SK-N-SH (cell line): ENCODE measurements around the gene COL4A4. TPM values are rescaled to one million over a fixed set of nuclear protein-coding genes. Genes with fewer than 3 reads are reported as not detected.

Source experiments
- CTCF ChIA-PET: fragments of 300-600, 350-600 bp; formaldehyde crosslinking; extraction: SDS; loops from one replicate; lab custom pipeline; 2021; lab: Yijun Ruan, JAX
- POLR2A ChIA-PET: fragments of 350-600 bp; sonication (Branson Sonifier 250); formaldehyde crosslinking; extraction: SDS; loops from one replicate; lab custom pipeline; 2020; ENCODE audit warnings: antibody characterized with exemption, inconsistent platforms; lab: Yijun Ruan, JAX
- DNase-seq: peaks from one replicate; pipeline ENCODE4 v3.0.0; 2012
- H2AFZ ChIP-seq: fragments of 200-600 bp; sonication (generic); 2 replicates; pipeline ENCODE4 v1.8.1; 2016; ENCODE audit warnings: antibody characterized with exemption, mild to moderate bottlenecking, low read depth
- H3F3A ChIP-seq: fragments of 200-600 bp; sonication (generic); replicated peaks from 2 replicates; pipeline ENCODE3; 2016; ENCODE audit warnings: antibody characterized with exemption, mild to moderate bottlenecking; ENCODE audit not compliant: insufficient read depth
- H3K27ac ChIP-seq, 2 experiments: fragments of 200-500 bp in 1 of 2; fragments of 200-600 bp in 1 of 2; sonication (Bioruptor generic) in 1 of 2; sonication (generic), shearing (Covaris generic) in 1 of 2; 2 replicates each; pipeline versions ENCODE4 v1.5.1 to v1.6.1; 2014 to 2016; ENCODE audit warnings: low read depth in 2 of 2, inconsistent platforms in 1 of 2, low read length in 1 of 2, mild to moderate bottlenecking in 1 of 2, mixed read lengths in 1 of 2
- H3K27me3 ChIP-seq: fragments of 200-600 bp; sonication (generic), shearing (Covaris generic); 2 replicates; pipeline ENCODE4 v1.6.1; 2016; ENCODE audit warnings: mixed run types; ENCODE audit not compliant: insufficient read depth
- H3K36me3 ChIP-seq, 2 experiments: fragments of 200-500 bp in 1 of 2; fragments of 200-600 bp in 1 of 2; sonication (Bioruptor generic) in 1 of 2; sonication (generic) in 1 of 2; replicated peaks in 1 of 2; 2 replicates each; pipeline versions ENCODE3 to v1.5.1; 2014 to 2016; ENCODE audit warnings: low read length in 1 of 2, mild to moderate bottlenecking in 1 of 2; ENCODE audit not compliant: insufficient read depth in 2 of 2, control insufficient read depth in 1 of 2
- H3K4me1 ChIP-seq, 2 experiments: fragments of 200-500 bp in 1 of 2; fragments of 200-600 bp in 1 of 2; sonication (Bioruptor generic) in 1 of 2; sonication (generic), shearing (Covaris generic) in 1 of 2; 2 replicates each; pipeline versions ENCODE4 v1.5.1 to v1.6.1; 2014 to 2016; ENCODE audit warnings: low read depth in 1 of 2, low read length in 1 of 2, mixed run types in 1 of 2; ENCODE audit not compliant: insufficient read depth in 2 of 2, control insufficient read depth in 1 of 2
- H3K4me2 ChIP-seq: fragments of 200-600 bp; sonication (generic), shearing (Covaris generic); 2 replicates; pipeline ENCODE4 v1.6.1; 2017; ENCODE audit warnings: mixed run types
- H3K4me3 ChIP-seq, 2 experiments: fragments of 200-500 bp in 1 of 2; fragments of 200-600 bp in 1 of 2; sonication (Bioruptor generic) in 1 of 2; sonication (generic), shearing (Covaris generic) in 1 of 2; 2 replicates each; pipeline versions ENCODE4 v1.5.1 to v1.8.1; 2014 to 2016; ENCODE audit warnings: low read depth in 2 of 2, inconsistent platforms in 1 of 2, low read length in 1 of 2, mild to moderate bottlenecking in 1 of 2, mixed read lengths in 1 of 2, moderate library complexity in 1 of 2
- H3K79me2 ChIP-seq: fragments of 200-600 bp; sonication (generic); 2 replicates; pipeline ENCODE4 v1.8.1; 2017; ENCODE audit warnings: mild to moderate bottlenecking; ENCODE audit not compliant: insufficient read depth
- H3K9ac ChIP-seq: fragments of 200-600 bp; sonication (generic); 2 replicates; pipeline ENCODE4 v1.6.1; 2017; ENCODE audit warnings: mixed run types
- H3K9me2 ChIP-seq: fragments of 200-600 bp; sonication (generic); 2 replicates; pipeline ENCODE4 v1.6.1; 2017; ENCODE audit warnings: mixed run types
- H3K9me3 ChIP-seq: fragments of 200-600 bp; sonication (generic); 2 replicates; pipeline ENCODE4 v1.6.1; 2017; ENCODE audit warnings: mixed run types, mild to moderate bottlenecking, moderate library complexity
- H4K20me1 ChIP-seq: fragments of 200-600 bp; sonication (generic); 2 replicates; pipeline ENCODE4 v1.6.1; 2017; ENCODE audit warnings: mild to moderate bottlenecking, mixed run types; ENCODE audit not compliant: insufficient read depth
- CHD2 ChIP-seq: fragments of 150-350 bp; IDR thresholded peaks from 2 replicates; pipeline ENCODE4 v1.6.1; 2018; ENCODE audit warnings: low read length; ENCODE audit not compliant: partially characterized antibody
- ELF1 ChIP-seq: IDR thresholded peaks from 2 replicates; pipeline ENCODE4 v1.4.0; 2012
- EZH2phosphoT487 ChIP-seq: fragments of 200-600 bp; sonication (generic); IDR thresholded peaks from 2 replicates; pipeline ENCODE4 v1.6.1; 2017; ENCODE audit warnings: low read depth, mixed run types, mild to moderate bottlenecking, antibody characterized with exemption, moderate library complexity, borderline replicate concordance
- FOXM1 ChIP-seq: IDR thresholded peaks from 2 replicates; pipeline ENCODE4 v1.4.0; 2012; ENCODE audit warnings: low read depth, mild to moderate bottlenecking
- GABPA ChIP-seq: IDR thresholded peaks from 2 replicates; pipeline ENCODE4 v1.4.0; 2012; ENCODE audit warnings: low read depth, mild to moderate bottlenecking
- JUND ChIP-seq: IDR thresholded peaks from 2 replicates; pipeline ENCODE4 v1.4.0; 2012
- MEF2A ChIP-seq: IDR thresholded peaks from 2 replicates; pipeline ENCODE4 v1.4.0; 2012; ENCODE audit warnings: low read depth, borderline replicate concordance
- NFIC ChIP-seq: IDR thresholded peaks from 2 replicates; pipeline ENCODE4 v1.4.0; 2012; ENCODE audit warnings: borderline replicate concordance
- POLR2AphosphoS5 ChIP-seq: IDR thresholded peaks from 2 replicates; pipeline ENCODE4 v1.6.1; 2012; ENCODE audit warnings: low read depth, low read length
- RAD21 ChIP-seq: IDR thresholded peaks from 2 replicates; pipeline ENCODE4 v1.6.1; 2012; ENCODE audit warnings: mild to moderate bottlenecking, low read length
- RCOR1 ChIP-seq: fragments of 150-350 bp; IDR thresholded peaks from 2 replicates; pipeline ENCODE4 v1.6.1; 2017; ENCODE audit warnings: antibody characterized with exemption, low read length
- SIN3A ChIP-seq: IDR thresholded peaks from 2 replicates; pipeline ENCODE4 v1.6.1; 2012; ENCODE audit warnings: low read depth, mild to moderate bottlenecking, low read length, moderate library complexity, borderline replicate concordance
- SMC3 ChIP-seq: IDR thresholded peaks from 2 replicates; pipeline ENCODE4 v1.6.1; 2012; ENCODE audit warnings: low read depth, low read length, improper control_type of control experiment
- TAF1 ChIP-seq: IDR thresholded peaks from 2 replicates; pipeline ENCODE4 v1.6.1; 2012; ENCODE audit warnings: low read depth, mild to moderate bottlenecking, low read length, moderate library complexity, borderline replicate concordance
- TCF12 ChIP-seq: IDR thresholded peaks from 2 replicates; pipeline ENCODE4 v1.4.0; 2012
- WGBS: methylation state at CpG from one replicate; pipeline ENCODE4 v1.1.6; 2017; ENCODE audit warnings: low lambda C conversion rate; 5-methylcytosine and 5-hydroxymethylcytosine counted together
- polyA plus RNA-seq, 3 experiments: library from polyadenylated mRNA; depleted of rRNA; stranded (reverse); fragments of >200 nt; gene quantifications; 2 replicates each; pipeline ENCODE4 v1.2.3, GENCODE V29; 2012
- TF ChIP-seq, protein P1 (sequence below): fragments of 200-600 bp; sonication (generic); IDR thresholded peaks from 2 replicates; pipeline ENCODE4 v1.6.1; 2017; ENCODE audit warnings: antibody characterized with exemption, mild to moderate bottlenecking, moderate library complexity
- TF ChIP-seq, protein P2 (sequence below): IDR thresholded peaks from 2 replicates; pipeline ENCODE4; 2012
- TF ChIP-seq, protein P3 (sequence below): fragments of 150-350 bp; IDR thresholded peaks from 2 replicates; pipeline ENCODE4 v1.6.1; 2017; ENCODE audit warnings: antibody characterized with exemption, low read length, low read depth, borderline replicate concordance

The COL4A4 gene
- polyA plus RNA-seq, 1 of the 3 experiments (the other 2 are of a cell fraction): not detected

DNA sequence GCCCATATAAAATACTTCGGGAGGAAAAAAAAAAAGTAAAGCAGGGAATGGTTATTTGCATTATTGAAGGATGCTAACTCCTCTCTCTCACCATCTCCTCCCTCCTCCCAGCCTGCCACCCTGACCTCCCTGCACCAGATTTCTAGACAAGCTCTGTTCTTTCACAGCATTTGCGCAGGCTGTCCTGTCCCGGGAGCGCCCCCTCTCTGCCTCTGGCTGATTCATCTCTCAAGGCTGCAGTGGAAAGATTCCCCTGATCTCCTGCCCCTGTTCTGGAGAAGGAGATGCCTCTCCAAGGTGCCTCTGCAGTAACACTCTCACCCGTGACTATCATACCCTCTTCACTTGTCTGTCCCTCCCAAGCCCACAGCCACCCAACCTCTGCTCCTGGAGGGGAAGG is 38.5 kb downstream of the COL4A4 start:
- Histone ChIP-seq H3K27me3 (peaks cover 12% of the 10 kb centered on the region; the same call in 1 of the 2 replicates), H3F3A (no peaks in the 10 kb centered on the region), H3K4me3 (no peak overlapping the region), H3K4me1 (no peaks in the 10 kb centered on the region; a peak in 1 of 4 replicates), H4K20me1 (no peaks in the 10 kb centered on the region), H2AFZ (no peak overlapping the region), H3K36me3 (no peaks in the 10 kb centered on the region), H3K27ac (no peak overlapping the region), H3K9me3 (no peaks in the 10 kb centered on the region), H3K4me2 (no peak overlapping the region), H3K79me2 (no peaks in the 10 kb centered on the region), H3K9ac (no peak overlapping the region), H3K9me2 (no peaks in the 10 kb centered on the region)
- no peak for TF ChIP-seq POLR2AphosphoS5
- TF ChIP-seq CHD2: no peak
- TF ChIP-seq TCF12: no peak
- TF ChIP-seq, protein P1, sequence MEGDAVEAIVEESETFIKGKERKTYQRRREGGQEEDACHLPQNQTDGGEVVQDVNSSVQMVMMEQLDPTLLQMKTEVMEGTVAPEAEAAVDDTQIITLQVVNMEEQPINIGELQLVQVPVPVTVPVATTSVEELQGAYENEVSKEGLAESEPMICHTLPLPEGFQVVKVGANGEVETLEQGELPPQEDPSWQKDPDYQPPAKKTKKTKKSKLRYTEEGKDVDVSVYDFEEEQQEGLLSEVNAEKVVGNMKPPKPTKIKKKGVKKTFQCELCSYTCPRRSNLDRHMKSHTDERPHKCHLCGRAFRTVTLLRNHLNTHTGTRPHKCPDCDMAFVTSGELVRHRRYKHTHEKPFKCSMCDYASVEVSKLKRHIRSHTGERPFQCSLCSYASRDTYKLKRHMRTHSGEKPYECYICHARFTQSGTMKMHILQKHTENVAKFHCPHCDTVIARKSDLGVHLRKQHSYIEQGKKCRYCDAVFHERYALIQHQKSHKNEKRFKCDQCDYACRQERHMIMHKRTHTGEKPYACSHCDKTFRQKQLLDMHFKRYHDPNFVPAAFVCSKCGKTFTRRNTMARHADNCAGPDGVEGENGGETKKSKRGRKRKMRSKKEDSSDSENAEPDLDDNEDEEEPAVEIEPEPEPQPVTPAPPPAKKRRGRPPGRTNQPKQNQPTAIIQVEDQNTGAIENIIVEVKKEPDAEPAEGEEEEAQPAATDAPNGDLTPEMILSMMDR: peak; percentile 29; the same call in 1 of the 2 replicates
- peak; percentile 22; the same call in 1 of the 2 replicates for TF ChIP-seq RAD21
- TF ChIP-seq ELF1: no peak
- TF ChIP-seq MEF2A: no peak
- TF ChIP-seq, protein P2, sequence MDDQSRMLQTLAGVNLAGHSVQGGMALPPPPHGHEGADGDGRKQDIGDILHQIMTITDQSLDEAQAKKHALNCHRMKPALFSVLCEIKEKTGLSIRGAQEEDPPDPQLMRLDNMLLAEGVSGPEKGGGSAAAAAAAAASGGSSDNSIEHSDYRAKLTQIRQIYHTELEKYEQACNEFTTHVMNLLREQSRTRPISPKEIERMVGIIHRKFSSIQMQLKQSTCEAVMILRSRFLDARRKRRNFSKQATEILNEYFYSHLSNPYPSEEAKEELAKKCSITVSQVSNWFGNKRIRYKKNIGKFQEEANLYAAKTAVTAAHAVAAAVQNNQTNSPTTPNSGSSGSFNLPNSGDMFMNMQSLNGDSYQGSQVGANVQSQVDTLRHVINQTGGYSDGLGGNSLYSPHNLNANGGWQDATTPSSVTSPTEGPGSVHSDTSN: no peak
- TF ChIP-seq GABPA: no peak
- no peak for TF ChIP-seq FOXM1
- WGBS: 70% methylated on average over 5 of the region's 5 CpGs
- ChIA-PET CTCF (interaction anchor here (0.8 to 2.5 kb wide), 3 partner anchors 74 to 221 kb away, joined by 3 to 23 read pairs (median 3); no protein-coding TSS in a partner anchor), POLR2A (no interaction called here)
- peak; percentile 7 for DNase-seq

DNA sequence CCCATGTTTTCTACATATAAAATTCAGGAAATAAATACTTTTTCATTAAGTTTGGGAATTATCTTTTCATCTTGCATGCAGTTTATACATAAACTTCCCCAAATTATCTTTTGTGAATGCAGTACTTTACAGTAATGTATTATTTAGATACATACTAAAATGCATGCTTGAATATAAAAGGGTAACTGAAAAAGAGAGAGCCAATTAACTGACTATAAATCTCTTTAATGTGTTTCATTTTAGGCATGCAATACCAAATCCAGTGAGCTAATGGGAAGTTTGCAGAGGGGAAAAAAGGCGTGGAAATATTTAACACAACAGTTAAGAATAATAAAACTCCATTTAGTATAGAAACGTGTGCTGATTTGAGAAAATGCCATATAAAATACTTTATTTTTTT is 39.2 kb downstream of the COL4A4 start:
- Histone ChIP-seq H3K9ac (no peak overlapping the region), H3K4me2 (no peak overlapping the region), H3F3A (no peaks in the 10 kb centered on the region), H3K79me2 (no peaks in the 10 kb centered on the region), H4K20me1 (no peaks in the 10 kb centered on the region), H3K4me1 (no peaks in the 10 kb centered on the region; a peak in 1 of 4 replicates), H3K9me3 (no peaks in the 10 kb centered on the region), H3K27ac (no peak overlapping the region), H3K27me3 (peaks cover 12% of the 10 kb centered on the region; the same call in 1 of the 2 replicates), H3K4me3 (no peak overlapping the region), H3K9me2 (no peaks in the 10 kb centered on the region), H3K36me3 (no peaks in the 10 kb centered on the region), H2AFZ (no peak overlapping the region)
- CTCF ChIA-PET: interaction anchor here (0.8 to 2.5 kb wide), 4 partner anchors 9 to 222 kb away, joined by 3 to 23 read pairs (median 4); no protein-coding TSS in a partner anchor
- WGBS: 15% methylated on average over 2 of the region's 2 CpGs
- POLR2A ChIA-PET: no interaction called here
- TF ChIP-seq SIN3A (no peak), RAD21 (no peak), RCOR1 (no peak), FOXM1 (no peak), TAF1 (no peak), EZH2phosphoT487 (no peak), SMC3 (no peak), JUND (no peak), NFIC (no peak)
- TF ChIP-seq, protein P3, sequence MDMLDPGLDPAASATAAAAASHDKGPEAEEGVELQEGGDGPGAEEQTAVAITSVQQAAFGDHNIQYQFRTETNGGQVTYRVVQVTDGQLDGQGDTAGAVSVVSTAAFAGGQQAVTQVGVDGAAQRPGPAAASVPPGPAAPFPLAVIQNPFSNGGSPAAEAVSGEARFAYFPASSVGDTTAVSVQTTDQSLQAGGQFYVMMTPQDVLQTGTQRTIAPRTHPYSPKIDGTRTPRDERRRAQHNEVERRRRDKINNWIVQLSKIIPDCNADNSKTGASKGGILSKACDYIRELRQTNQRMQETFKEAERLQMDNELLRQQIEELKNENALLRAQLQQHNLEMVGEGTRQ: no peak
- no peak for DNase-seq
